ENCODE measurements around the gene DPM3. TPM values are rescaled to one million over a fixed set of nuclear protein-coding genes. Genes with fewer than 3 reads are reported as not detected.

The DPM3 gene
- total and polyA plus RNA-seq, 2 of the 13 experiments (the other 11 are each of a cell fraction or from before 2014, with no cell fraction given), result 23.2 to 53.4 TPM

GRCh38 chr1:155091071-155092051 is 49.0 kb downstream of the DPM3 start (continued):
- TF ChIP-seq TFDP1 (CRISPR knock-in tag; IDR thresholded peaks at IDR 0.05; ENCODE audit: borderline replicate concordance), result peak; percentile 60; the same call in 1 of the 2 replicates
- no peak for TF ChIP-seq ZBTB34 (CRISPR knock-in tag; IDR thresholded peaks at IDR 0.05)
- peak; percentile 76; the same call in 1 of the 2 replicates for TF ChIP-seq NRL (CRISPR knock-in tag; IDR thresholded peaks at IDR 0.05; ENCODE audit: borderline replicate concordance)
- 0 out of 2 replicates have a peak, but pooled peaks have one; percentile 12 for TF ChIP-seq USF2 (IDR thresholded peaks at IDR 0.05; ENCODE audit: low read depth, low read length)
- TF ChIP-seq USF2 (CRISPR knock-in tag; IDR thresholded peaks at IDR 0.05; ENCODE audit: borderline replicate concordance), result peak; percentile 59; the same call in 1 of the 2 replicates
- TF ChIP-seq ZNF577 (CRISPR knock-in tag; IDR thresholded peaks at IDR 0.05; ENCODE audit: borderline replicate concordance, low read depth), result no peak
- TF ChIP-seq ZNF557 (CRISPR knock-in tag; IDR thresholded peaks at IDR 0.05), result no peak; the same call in 1 of the 2 replicates
- no peak for TF ChIP-seq ZNF484 (CRISPR knock-in tag; IDR thresholded peaks at IDR 0.05; ENCODE audit: borderline replicate concordance, low read depth)
- TF ChIP-seq RNF2 (conservative IDR thresholded peaks at IDR 0.05; ENCODE audit: low read depth), result peak; percentile 52; the same call in 1 of the 2 replicates
- TF ChIP-seq IRF2 (CRISPR knock-in tag; IDR thresholded peaks at IDR 0.05), result peak; percentile 76; the same call in 1 of the 2 replicates
- peak; percentile 79 for TF ChIP-seq FOXP4 (CRISPR knock-in tag; IDR thresholded peaks at IDR 0.05)
